Measurements from ENCODE around the gene LRRK1. TPM values are rescaled to one million over a fixed set of nuclear protein-coding genes. Genes with fewer than 3 reads are reported as not detected.

LRRK1 gene
- total RNA-seq (2022; extraction: Qiagen RNA extraction; ENCODE audit: low read depth), result 19.5 to 26.6 TPM (median 24.9 TPM) in 5 replicates

GRCh38 chr15:100918690-100919480 lies at the start of gene LRRK1:
Gene LRRK1, plus strand, starts transcription at chr15:100919357. Its CDS starts 5,276 bp downstream, at chr15:100924633.

GRCh38 chr15:100879464-100880138 lies 39.6 kb upstream of the LRRK1 start, which contains the start of gene ALDH1A3:
Gene ALDH1A3, plus strand, starts transcription at chr15:100879831. Its CDS starts 77 bp downstream, at chr15:100879908.

Other genes with a start within 250 kb of the LRRK1 start
- 23.0 to 25.5 TPM (median 23.8 TPM) in 5 replicates for gene ALDH1A3, start 39.5 kb upstream of the LRRK1 start, total RNA-seq (2022; extraction: Qiagen RNA extraction; ENCODE audit: low read depth)